Kasumi-1 (cell line): ENCODE data around the gene LINGO3.
"Not testable (repeated sequence)": the region's sequence is repeated elsewhere in the genome, so short reads cannot be mapped to it uniquely, and the experiment has no call there.

Experiments
- DNase-seq, 2 experiments: peaks; one replicate each; lab custom pipeline; 2025; lab: John Stamatoyannopoulos, UW

The LINGO3 gene

GRCh38 chr19:2308114-2308556 is at the start of gene LINGO3:
Gene LINGO3 (minus strand): TSS chr19:2308154. CDS start chr19:2291776, 16,378 bp downstream.
- DNase-seq = no peak

- no peak for DNase-seq
Measured at GRCh38 chr19:2356036-2356646, 48.2 kb upstream of the LINGO3 start.

GRCh38 chr19:2355168-2356035 is 47.4 kb upstream of the LINGO3 start:
- DNase-seq = no peak

GRCh38 chr19:2354670-2355069 is 46.7 kb upstream of the LINGO3 start:
- DNase-seq = no peak

- no peak for DNase-seq
Measured at GRCh38 chr19:2353887-2354592, 46.1 kb upstream of the LINGO3 start.

- DNase-seq = no peak
Measured at GRCh38 chr19:2353159-2353886, 45.4 kb upstream of the LINGO3 start.

GRCh38 chr19:2352121-2352520 is 44.2 kb upstream of the LINGO3 start:
- no peak for DNase-seq

GRCh38 chr19:2351591-2351990 is 43.6 kb upstream of the LINGO3 start:
- DNase-seq = no peak

- no peak for DNase-seq
Measured at GRCh38 chr19:2350656-2351055, 42.7 kb upstream of the LINGO3 start.

- DNase-seq = not testable (repeated sequence)
Measured at GRCh38 chr19:2349818-2350217, 41.9 kb upstream of the LINGO3 start.

GRCh38 chr19:2345794-2346663 is 38.1 kb upstream of the LINGO3 start:
- DNase-seq = no peak

- DNase-seq = no peak
Measured at GRCh38 chr19:2345076-2345475, 37.1 kb upstream of the LINGO3 start.

GRCh38 chr19:2344381-2344870 is 36.5 kb upstream of the LINGO3 start:
- DNase-seq = no peak

GRCh38 chr19:2343289-2343982 is 35.5 kb upstream of the LINGO3 start:
- no peak for DNase-seq

GRCh38 chr19:2342656-2343288 is 34.8 kb upstream of the LINGO3 start:
- no peak for DNase-seq

- no peak for DNase-seq
Measured at GRCh38 chr19:2341982-2342381, 34.0 kb upstream of the LINGO3 start.

GRCh38 chr19:2341244-2341751 is 33.3 kb upstream of the LINGO3 start:
- no peak for DNase-seq

- no peak for DNase-seq
Measured at GRCh38 chr19:2340496-2341243, 32.7 kb upstream of the LINGO3 start.
